GM12878 (cell line): Measurements from ENCODE around the gene COA3. TPM values are rescaled to one million over a fixed set of nuclear protein-coding genes. Genes with fewer than 3 reads are reported as not detected.
A peak's percentile ranks its signal among the peaks of the same experiment; 100 is the strongest.

Experiments used
- GABPA ChIP-seq: IDR thresholded peaks from 2 replicates; pipeline ENCODE4 v1.6.1; 2014; ENCODE audit warnings: antibody characterized with exemption, low read depth, mild to moderate bottlenecking, inconsistent platforms
- HDGF ChIP-seq: fragments of 450-650 bp; IDR thresholded peaks from 2 replicates; pipeline ENCODE4 v1.6.1; 2016; ENCODE audit warnings: antibody characterized with exemption
- JUNB ChIP-seq: IDR thresholded peaks from 2 replicates; pipeline ENCODE4 v1.6.1; 2016; ENCODE audit warnings: antibody characterized with exemption, mild to moderate bottlenecking
- MTA2 ChIP-seq: fragments of 450-650 bp; IDR thresholded peaks from 2 replicates; pipeline ENCODE4 v1.6.1; 2016; ENCODE audit warnings: low read depth, mild to moderate bottlenecking, moderate library complexity
- MYB ChIP-seq: fragments of 150-350 bp; IDR thresholded peaks from 2 replicates; pipeline ENCODE4 v1.6.1; 2014; ENCODE audit warnings: mild to moderate bottlenecking, low read depth, low read length, borderline replicate concordance
- RBBP5 ChIP-seq: fragments of 200-600 bp; sonication (generic); conservative IDR thresholded peaks from 2 replicates; pipeline ENCODE4 v1.6.1; 2016
- RELA ChIP-seq: fragments of 450-650 bp; IDR thresholded peaks from 2 replicates; pipeline ENCODE4 v1.8.0; 2014; ENCODE audit warnings: borderline replicate concordance; ENCODE audit not compliant: partially characterized antibody
- SREBF1 ChIP-seq: IDR thresholded peaks from 2 replicates; pipeline ENCODE4 v1.6.1; 2012; ENCODE audit warnings: mild to moderate bottlenecking, low read length
- STAT1 ChIP-seq: fragments of 450-650 bp; conservative IDR thresholded peaks from 2 replicates; pipeline ENCODE4 v1.6.1; 2014; ENCODE audit warnings: antibody characterized with exemption, mild to moderate bottlenecking
- SUPT20H ChIP-seq: IDR thresholded peaks from 2 replicates; pipeline ENCODE4 v1.6.1; 2011; ENCODE audit warnings: low read depth, mild to moderate bottlenecking, low read length, moderate library complexity, borderline replicate concordance; ENCODE audit not compliant: control insufficient read depth
- TAF1 ChIP-seq: IDR thresholded peaks from 2 replicates; pipeline ENCODE4 v1.6.1; 2011; ENCODE audit warnings: mild to moderate bottlenecking, low read depth, low read length, borderline replicate concordance
- TARDBP ChIP-seq: IDR thresholded peaks from 2 replicates; pipeline ENCODE4 v1.6.1; 2016; ENCODE audit warnings: borderline replicate concordance
- TCF7 ChIP-seq: IDR thresholded peaks from 2 replicates; pipeline ENCODE4 v1.6.1; 2014; ENCODE audit warnings: antibody characterized with exemption, borderline replicate concordance
- ZNF207 ChIP-seq: fragments of 450-650 bp; IDR thresholded peaks from 2 replicates; pipeline ENCODE4 v1.6.1; 2014; ENCODE audit warnings: antibody characterized with exemption, mild to moderate bottlenecking, borderline replicate concordance
- polyA plus RNA-seq, 11 experiments: library from polyadenylated mRNA; depleted of rRNA in 4 of 11; unstranded in 6 of 11; stranded (reverse) in 5 of 11; fragments of >200 nt; fragmentation: Nextera tagmentation in 4 of 11; fragmentation: Illumina TruSeq in 1 of 11; extraction: Ambion mirVana in 4 of 11; extraction: Trizol in 1 of 11; gene quantifications; 1 replicate in 1 of 11; 2 replicates in 10 of 11; pipeline versions ENCODE4 v1.2.1 to v1.2.3, GENCODE V29; 2011 to 2016; ENCODE audit warnings: inconsistent platforms in 2 of 11, missing spikeins in 2 of 11, low read depth in 1 of 11
- total RNA-seq, 4 experiments: library from RNA; depleted of rRNA in 3 of 4; stranded (reverse); fragments of >200 nt in 3 of 4; fragmentation: Illumina TruSeq in 1 of 4; extraction: Trizol in 1 of 4; gene quantifications; 2 replicates each; pipeline versions ENCODE4 v1.2.1 to v1.2.3, GENCODE V29; 2013 to 2021
- TF ChIP-seq, protein P1 (sequence below): fragments of 150-350 bp; IDR thresholded peaks from 2 replicates; pipeline ENCODE4 v1.6.1; 2014; ENCODE audit warnings: mild to moderate bottlenecking, low read depth, low read length
- TF ChIP-seq, protein P2 (sequence below): IDR thresholded peaks from 2 replicates; pipeline ENCODE4 v1.6.1; 2011; ENCODE audit warnings: borderline replicate concordance, low read depth, mild to moderate bottlenecking, moderate library complexity, low read length; ENCODE audit not compliant: insufficient read depth, poor library complexity, severe bottlenecking
- TF ChIP-seq, protein P3 (sequence below): fragments of 450-650 bp; IDR thresholded peaks from 2 replicates; pipeline ENCODE4 v1.6.1; 2017; ENCODE audit warnings: antibody characterized with exemption, mild to moderate bottlenecking, moderate library complexity
- TF ChIP-seq, protein P4 (sequence below): fragments of 450-650 bp; IDR thresholded peaks from 2 replicates; pipeline ENCODE4 v1.6.1; 2016; ENCODE audit warnings: mild to moderate bottlenecking
- TF ChIP-seq, protein P5 (sequence below): fragments of 450-650 bp; formaldehyde crosslinking; IDR thresholded peaks from 2 replicates; pipeline ENCODE4 v1.5.0; 2022; ENCODE audit warnings: mild to moderate bottlenecking, missing genetic modification characterization

COA3 gene
- total and polyA plus RNA-seq, 10 of the 15 experiments (the other 5 are each of a cell fraction or from before 2014, with no cell fraction given) = 45.2 to 161 (median 64.6) TPM

DNA sequence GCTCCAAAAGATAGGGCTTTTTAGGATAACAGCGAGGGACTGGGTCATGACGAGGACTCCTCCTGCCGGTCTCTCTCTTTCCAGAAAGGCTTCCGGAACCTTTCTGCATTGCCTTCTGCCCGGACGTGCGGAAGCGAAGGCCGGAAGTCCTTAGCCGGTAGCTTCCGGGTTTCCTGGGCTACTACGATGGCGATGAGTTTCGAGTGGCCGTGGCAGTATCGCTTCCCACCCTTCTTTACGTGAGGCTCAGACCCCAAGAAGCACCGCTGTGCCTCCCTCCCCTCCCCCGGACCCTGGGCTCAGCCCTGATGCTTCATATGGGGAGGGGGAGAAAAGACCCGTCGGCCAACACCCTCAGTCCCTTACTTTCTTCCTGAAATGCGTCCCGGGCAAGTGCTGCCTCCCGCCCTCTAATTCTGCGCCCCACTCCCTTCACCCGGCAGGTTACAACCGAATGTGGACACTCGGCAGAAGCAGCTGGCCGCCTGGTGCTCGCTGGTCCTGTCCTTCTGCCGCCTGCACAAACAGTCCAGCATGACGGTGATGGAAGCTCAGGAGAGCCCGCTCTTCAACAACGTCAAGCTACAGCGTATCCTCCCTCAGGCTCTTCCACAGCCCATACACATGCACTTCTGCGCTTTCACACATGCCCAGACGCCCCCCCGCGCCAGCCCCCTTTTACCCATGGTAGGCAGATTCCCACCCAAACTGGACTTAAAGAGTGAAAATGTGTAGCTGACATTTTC is 25.0 kb downstream of the COA3 start, which contains the start of gene VPS25 (continued):
- TF ChIP-seq, protein P1, sequence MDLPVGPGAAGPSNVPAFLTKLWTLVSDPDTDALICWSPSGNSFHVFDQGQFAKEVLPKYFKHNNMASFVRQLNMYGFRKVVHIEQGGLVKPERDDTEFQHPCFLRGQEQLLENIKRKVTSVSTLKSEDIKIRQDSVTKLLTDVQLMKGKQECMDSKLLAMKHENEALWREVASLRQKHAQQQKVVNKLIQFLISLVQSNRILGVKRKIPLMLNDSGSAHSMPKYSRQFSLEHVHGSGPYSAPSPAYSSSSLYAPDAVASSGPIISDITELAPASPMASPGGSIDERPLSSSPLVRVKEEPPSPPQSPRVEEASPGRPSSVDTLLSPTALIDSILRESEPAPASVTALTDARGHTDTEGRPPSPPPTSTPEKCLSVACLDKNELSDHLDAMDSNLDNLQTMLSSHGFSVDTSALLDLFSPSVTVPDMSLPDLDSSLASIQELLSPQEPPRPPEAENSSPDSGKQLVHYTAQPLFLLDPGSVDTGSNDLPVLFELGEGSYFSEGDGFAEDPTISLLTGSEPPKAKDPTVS = no peak
- TF ChIP-seq STAT1 (peak; percentile 64; the same call in 1 of the 2 replicates), SUPT20H (no peak), HDGF (0 out of 2 replicates have a peak, but pooled peaks have one; percentile 26), TAF1 (peak; percentile 99), RELA (peak; percentile 54), MYB (peak; percentile 38; the same call in 1 of the 2 replicates), TCF7 (0 out of 2 replicates have a peak, but pooled peaks have one; percentile 50), TARDBP (0 out of 2 replicates have a peak, but pooled peaks have one; percentile 36), GABPA (peak; percentile 99), RBBP5 (no peak), ZNF207 (peak; percentile 80; the same call in 1 of the 2 replicates), JUNB (no peak), MTA2 (peak; percentile 38; the same call in 1 of the 2 replicates), SREBF1 (no peak)
- TF ChIP-seq, protein P2, sequence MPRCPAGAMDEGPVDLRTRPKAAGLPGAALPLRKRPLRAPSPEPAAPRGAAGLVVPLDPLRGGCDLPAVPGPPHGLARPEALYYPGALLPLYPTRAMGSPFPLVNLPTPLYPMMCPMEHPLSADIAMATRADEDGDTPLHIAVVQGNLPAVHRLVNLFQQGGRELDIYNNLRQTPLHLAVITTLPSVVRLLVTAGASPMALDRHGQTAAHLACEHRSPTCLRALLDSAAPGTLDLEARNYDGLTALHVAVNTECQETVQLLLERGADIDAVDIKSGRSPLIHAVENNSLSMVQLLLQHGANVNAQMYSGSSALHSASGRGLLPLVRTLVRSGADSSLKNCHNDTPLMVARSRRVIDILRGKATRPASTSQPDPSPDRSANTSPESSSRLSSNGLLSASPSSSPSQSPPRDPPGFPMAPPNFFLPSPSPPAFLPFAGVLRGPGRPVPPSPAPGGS = no peak
- TF ChIP-seq, protein P3, sequence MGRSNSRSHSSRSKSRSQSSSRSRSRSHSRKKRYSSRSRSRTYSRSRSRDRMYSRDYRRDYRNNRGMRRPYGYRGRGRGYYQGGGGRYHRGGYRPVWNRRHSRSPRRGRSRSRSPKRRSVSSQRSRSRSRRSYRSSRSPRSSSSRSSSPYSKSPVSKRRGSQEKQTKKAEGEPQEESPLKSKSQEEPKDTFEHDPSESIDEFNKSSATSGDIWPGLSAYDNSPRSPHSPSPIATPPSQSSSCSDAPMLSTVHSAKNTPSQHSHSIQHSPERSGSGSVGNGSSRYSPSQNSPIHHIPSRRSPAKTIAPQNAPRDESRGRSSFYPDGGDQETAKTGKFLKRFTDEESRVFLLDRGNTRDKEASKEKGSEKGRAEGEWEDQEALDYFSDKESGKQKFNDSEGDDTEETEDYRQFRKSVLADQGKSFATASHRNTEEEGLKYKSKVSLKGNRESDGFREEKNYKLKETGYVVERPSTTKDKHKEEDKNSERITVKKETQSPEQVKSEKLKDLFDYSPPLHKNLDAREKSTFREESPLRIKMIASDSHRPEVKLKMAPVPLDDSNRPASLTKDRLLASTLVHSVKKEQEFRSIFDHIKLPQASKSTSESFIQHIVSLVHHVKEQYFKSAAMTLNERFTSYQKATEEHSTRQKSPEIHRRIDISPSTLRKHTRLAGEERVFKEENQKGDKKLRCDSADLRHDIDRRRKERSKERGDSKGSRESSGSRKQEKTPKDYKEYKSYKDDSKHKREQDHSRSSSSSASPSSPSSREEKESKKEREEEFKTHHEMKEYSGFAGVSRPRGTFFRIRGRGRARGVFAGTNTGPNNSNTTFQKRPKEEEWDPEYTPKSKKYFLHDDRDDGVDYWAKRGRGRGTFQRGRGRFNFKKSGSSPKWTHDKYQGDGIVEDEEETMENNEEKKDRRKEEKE = no peak
- TF ChIP-seq, protein P4, sequence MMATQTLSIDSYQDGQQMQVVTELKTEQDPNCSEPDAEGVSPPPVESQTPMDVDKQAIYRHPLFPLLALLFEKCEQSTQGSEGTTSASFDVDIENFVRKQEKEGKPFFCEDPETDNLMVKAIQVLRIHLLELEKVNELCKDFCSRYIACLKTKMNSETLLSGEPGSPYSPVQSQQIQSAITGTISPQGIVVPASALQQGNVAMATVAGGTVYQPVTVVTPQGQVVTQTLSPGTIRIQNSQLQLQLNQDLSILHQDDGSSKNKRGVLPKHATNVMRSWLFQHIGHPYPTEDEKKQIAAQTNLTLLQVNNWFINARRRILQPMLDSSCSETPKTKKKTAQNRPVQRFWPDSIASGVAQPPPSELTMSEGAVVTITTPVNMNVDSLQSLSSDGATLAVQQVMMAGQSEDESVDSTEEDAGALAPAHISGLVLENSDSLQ = peak; percentile 71
- TF ChIP-seq, protein P5, sequence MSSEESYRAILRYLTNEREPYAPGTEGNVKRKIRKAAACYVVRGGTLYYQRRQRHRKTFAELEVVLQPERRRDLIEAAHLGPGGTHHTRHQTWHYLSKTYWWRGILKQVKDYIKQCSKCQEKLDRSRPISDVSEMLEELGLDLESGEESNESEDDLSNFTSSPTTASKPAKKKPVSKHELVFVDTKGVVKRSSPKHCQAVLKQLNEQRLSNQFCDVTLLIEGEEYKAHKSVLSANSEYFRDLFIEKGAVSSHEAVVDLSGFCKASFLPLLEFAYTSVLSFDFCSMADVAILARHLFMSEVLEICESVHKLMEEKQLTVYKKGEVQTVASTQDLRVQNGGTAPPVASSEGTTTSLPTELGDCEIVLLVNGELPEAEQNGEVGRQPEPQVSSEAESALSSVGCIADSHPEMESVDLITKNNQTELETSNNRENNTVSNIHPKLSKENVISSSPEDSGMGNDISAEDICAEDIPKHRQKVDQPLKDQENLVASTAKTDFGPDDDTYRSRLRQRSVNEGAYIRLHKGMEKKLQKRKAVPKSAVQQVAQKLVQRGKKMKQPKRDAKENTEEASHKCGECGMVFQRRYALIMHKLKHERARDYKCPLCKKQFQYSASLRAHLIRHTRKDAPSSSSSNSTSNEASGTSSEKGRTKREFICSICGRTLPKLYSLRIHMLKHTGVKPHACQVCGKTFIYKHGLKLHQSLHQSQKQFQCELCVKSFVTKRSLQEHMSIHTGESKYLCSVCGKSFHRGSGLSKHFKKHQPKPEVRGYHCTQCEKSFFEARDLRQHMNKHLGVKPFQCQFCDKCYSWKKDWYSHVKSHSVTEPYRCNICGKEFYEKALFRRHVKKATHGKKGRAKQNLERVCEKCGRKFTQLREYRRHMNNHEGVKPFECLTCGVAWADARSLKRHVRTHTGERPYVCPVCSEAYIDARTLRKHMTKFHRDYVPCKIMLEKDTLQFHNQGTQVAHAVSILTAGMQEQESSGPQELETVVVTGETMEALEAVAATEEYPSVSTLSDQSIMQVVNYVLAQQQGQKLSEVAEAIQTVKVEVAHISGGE (CRISPR knock-in tag) = peak; percentile 92
